Activated CD8-positive, alpha-beta T cell treated with anti-CD3 and anti-CD28 coated beads for 36 hours (primary cell): ENCODE data around the gene CAMTA1. TPM values are rescaled to one million over a fixed set of nuclear protein-coding genes. Genes with fewer than 3 reads are reported as not detected.

ENCODE experiments used
- ATAC-seq: fragments of 200-7000 bp; cut with Tn5 transposase; one replicate; pipeline ENCODE4 v1.10.0; 2021; ENCODE audit warnings: mild to moderate bottlenecking, moderate library complexity
- CTCF ChIA-PET: fragments of 350-600 bp; sonication (Branson Sonifier 250); formaldehyde crosslinking; loops from one replicate; lab custom pipeline; 2021; ENCODE audit warnings: antibody characterized with exemption; lab: Charles Lee
- POLR2A ChIA-PET: fragments of 350-600 bp; sonication (Branson Sonifier 250); formaldehyde crosslinking; loops from one replicate; lab custom pipeline; 2021; ENCODE audit warnings: antibody characterized with exemption; lab: Charles Lee
- DNase-seq: peaks from one replicate; pipeline ENCODE4 v3.0.0-alpha.2; 2020
- H3K27ac Mint-ChIP-seq: one replicate; pipeline ENCODE4 v1.8.0; 2021; ENCODE audit warnings: mild to moderate bottlenecking, mixed read lengths
- H3K27me3 Mint-ChIP-seq: one replicate; pipeline ENCODE4 v1.8.0; 2021; ENCODE audit warnings: mixed read lengths
- H3K36me3 Mint-ChIP-seq: one replicate; pipeline ENCODE4 v1.8.0; 2021; ENCODE audit warnings: low read depth, mixed read lengths
- H3K4me1 Mint-ChIP-seq: one replicate; pipeline ENCODE4 v1.8.0; 2021; ENCODE audit warnings: low read depth, mixed read lengths
- H3K4me3 Mint-ChIP-seq: one replicate; pipeline ENCODE4 v1.8.0; 2021; ENCODE audit warnings: mild to moderate bottlenecking, moderate library complexity, mixed read lengths
- H3K9me3 Mint-ChIP-seq: one replicate; pipeline ENCODE4 v1.8.0; 2021; ENCODE audit warnings: mixed read lengths
- intact Hi-C: fragments of 100-400 bp; cut with micrococcal nuclease; formaldehyde crosslinking; loops from one replicate; pipeline ENCODE4 v1.10.0; 2022
- total RNA-seq, 2 experiments: library from RNA; stranded (reverse); gene quantifications; one replicate each; pipeline ENCODE4 v1.2.3, GENCODE V29; 2021
- TF ChIP-seq, protein P1 (sequence below): fragments of 200-600 bp; IDR thresholded peaks from one replicate; pipeline ENCODE4 v1.8.0; 2022; ENCODE audit warnings: antibody characterized with exemption, mild to moderate bottlenecking

Gene CAMTA1
- total RNA-seq, 2 experiments from 2014 or later: 67.7 to 70.9 TPM

GRCh38 chr1:6800745-6801144, 15.5 kb downstream of the CAMTA1 start:
- intact Hi-C loops: no loop called here
- no peak overlapping the region for H3K27ac Mint-ChIP-seq
- peaks cover 1% of the 10 kb centered on the region for H3K36me3 Mint-ChIP-seq
- no peak overlapping the region for H3K4me3 Mint-ChIP-seq
- ATAC-seq (no peak), DNase-seq (no peak)
- H3K9me3 Mint-ChIP-seq: no peaks in the 10 kb centered on the region
- ChIA-PET CTCF (interaction anchor here (1.0 to 2.1 kb wide), 2 partner anchors 80 to 89 kb away, joined by 4 to 8 read pairs; no protein-coding TSS in a partner anchor), POLR2A (interaction anchor here (0.7 kb wide), 1 partner anchor 31 kb away, joined by 3 read pairs; no protein-coding TSS in a partner anchor)
- peaks cover 48% of the 10 kb centered on the region for H3K4me1 Mint-ChIP-seq
- TF ChIP-seq, protein P1, sequence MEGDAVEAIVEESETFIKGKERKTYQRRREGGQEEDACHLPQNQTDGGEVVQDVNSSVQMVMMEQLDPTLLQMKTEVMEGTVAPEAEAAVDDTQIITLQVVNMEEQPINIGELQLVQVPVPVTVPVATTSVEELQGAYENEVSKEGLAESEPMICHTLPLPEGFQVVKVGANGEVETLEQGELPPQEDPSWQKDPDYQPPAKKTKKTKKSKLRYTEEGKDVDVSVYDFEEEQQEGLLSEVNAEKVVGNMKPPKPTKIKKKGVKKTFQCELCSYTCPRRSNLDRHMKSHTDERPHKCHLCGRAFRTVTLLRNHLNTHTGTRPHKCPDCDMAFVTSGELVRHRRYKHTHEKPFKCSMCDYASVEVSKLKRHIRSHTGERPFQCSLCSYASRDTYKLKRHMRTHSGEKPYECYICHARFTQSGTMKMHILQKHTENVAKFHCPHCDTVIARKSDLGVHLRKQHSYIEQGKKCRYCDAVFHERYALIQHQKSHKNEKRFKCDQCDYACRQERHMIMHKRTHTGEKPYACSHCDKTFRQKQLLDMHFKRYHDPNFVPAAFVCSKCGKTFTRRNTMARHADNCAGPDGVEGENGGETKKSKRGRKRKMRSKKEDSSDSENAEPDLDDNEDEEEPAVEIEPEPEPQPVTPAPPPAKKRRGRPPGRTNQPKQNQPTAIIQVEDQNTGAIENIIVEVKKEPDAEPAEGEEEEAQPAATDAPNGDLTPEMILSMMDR: no peak
- H3K27me3 Mint-ChIP-seq: no peaks in the 10 kb centered on the region

DNA sequence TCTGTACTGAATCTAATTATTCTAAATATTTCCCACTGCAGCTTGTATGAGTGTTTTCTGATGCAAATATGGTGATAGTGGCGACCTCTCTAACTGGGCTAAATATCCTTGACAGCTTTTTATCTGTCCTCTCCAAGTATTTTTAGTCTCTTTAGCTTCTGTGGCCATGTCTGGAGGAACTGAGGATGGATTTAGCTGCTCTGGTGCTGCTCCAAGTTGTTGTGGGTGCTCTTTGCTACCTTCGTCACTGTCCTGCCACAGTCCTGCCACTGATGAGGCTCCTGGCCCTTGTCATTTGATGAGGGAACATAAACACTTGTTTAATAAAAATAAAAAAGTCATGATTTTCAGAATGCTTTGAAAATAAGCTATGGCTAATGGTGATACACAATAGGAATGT, 15.9 kb downstream of the CAMTA1 start:
- CTCF ChIA-PET: interaction anchor here (1.0 to 2.1 kb wide), 3 partner anchors 80 to 128 kb away, joined by 4 to 8 read pairs (median 4); no protein-coding TSS in a partner anchor
- intact Hi-C loops: no loop called here
- DNase-seq: no peak
- Mint-ChIP-seq H3K27me3 (no peaks in the 10 kb centered on the region), H3K4me3 (no peak overlapping the region), H3K27ac (no peak overlapping the region), H3K9me3 (no peaks in the 10 kb centered on the region), H3K36me3 (peaks cover 1% of the 10 kb centered on the region), H3K4me1 (peaks cover 51% of the 10 kb centered on the region)
- TF ChIP-seq, protein P1: no peak
- POLR2A ChIA-PET: interaction anchor here (0.7 kb wide), 1 partner anchor 32 kb away, joined by 3 read pairs; no protein-coding TSS in a partner anchor
- no peak for ATAC-seq

DNA sequence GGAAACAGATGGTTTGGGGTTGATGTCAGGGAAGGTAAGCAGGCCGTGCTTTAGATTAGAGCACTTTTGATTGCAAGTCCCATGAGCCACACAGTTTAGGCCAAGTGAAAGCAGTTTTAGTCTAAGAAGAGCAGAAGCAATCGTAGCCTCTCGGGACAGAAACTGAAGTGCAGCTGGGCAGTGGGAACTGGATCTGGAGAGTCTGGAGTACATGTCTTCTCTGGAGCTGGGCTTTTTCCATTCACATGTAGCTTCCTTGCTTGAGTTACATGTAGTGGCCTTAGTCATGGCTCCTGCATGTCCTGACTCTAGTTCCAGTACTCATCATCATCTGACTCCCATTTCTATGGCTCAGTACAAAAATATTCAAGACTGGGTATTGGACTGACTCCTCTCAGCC, 16.7 kb downstream of the CAMTA1 start:
- H3K4me1 Mint-ChIP-seq: peaks cover 54% of the 10 kb centered on the region
- H3K27me3 Mint-ChIP-seq: no peaks in the 10 kb centered on the region
- TF ChIP-seq, protein P1: no peak
- ChIA-PET POLR2A (no interaction called here), CTCF (interaction anchor here (0.9 to 2.1 kb wide), 4 partner anchors 43 to 129 kb away, joined by 3 to 8 read pairs (median 4); no protein-coding TSS in a partner anchor)
- no peak overlapping the region for H3K27ac Mint-ChIP-seq
- intact Hi-C loops: no loop called here
- ATAC-seq (no peak), DNase-seq (no peak)
- H3K4me3 Mint-ChIP-seq: no peak overlapping the region
- H3K9me3 Mint-ChIP-seq: no peaks in the 10 kb centered on the region
- H3K36me3 Mint-ChIP-seq: peaks cover 1% of the 10 kb centered on the region

DNA sequence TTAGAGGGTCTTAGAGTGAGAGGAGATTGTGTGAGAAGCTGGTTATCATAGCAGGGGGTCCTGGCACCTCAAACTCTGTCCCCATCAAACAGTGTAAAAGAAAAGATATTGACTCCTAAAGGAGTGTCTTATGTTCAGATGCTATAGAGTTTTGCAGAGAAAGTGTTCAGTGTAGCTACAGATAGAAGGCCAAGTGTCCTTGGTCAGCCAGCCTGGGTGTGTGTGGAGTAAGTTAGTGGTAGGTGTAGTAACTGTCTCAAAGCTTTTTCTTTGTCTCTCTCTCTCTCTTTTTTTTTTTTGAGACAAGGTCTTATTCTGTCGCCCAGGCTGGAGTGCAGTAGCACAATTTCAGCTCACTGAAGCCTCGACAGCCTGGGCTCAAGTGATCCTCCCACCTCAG, 17.2 kb downstream of the CAMTA1 start:
- Mint-ChIP-seq H3K27ac (no peak overlapping the region), H3K4me1 (peaks cover 52% of the 10 kb centered on the region), H3K9me3 (no peaks in the 10 kb centered on the region), H3K27me3 (no peaks in the 10 kb centered on the region), H3K36me3 (no peaks in the 10 kb centered on the region), H3K4me3 (no peak overlapping the region)
- ChIA-PET CTCF (interaction anchor here (0.9 to 2.1 kb wide), 2 partner anchors 42 to 88 kb away, joined by 3 to 8 read pairs; no protein-coding TSS in a partner anchor), POLR2A (interaction anchor here (0.7 kb wide), 1 partner anchor 14 kb away, joined by 3 read pairs; no protein-coding TSS in a partner anchor)
- DNase-seq (no peak), ATAC-seq (no peak)
- intact Hi-C loops: no loop called here
- TF ChIP-seq, protein P1: no peak

DNA sequence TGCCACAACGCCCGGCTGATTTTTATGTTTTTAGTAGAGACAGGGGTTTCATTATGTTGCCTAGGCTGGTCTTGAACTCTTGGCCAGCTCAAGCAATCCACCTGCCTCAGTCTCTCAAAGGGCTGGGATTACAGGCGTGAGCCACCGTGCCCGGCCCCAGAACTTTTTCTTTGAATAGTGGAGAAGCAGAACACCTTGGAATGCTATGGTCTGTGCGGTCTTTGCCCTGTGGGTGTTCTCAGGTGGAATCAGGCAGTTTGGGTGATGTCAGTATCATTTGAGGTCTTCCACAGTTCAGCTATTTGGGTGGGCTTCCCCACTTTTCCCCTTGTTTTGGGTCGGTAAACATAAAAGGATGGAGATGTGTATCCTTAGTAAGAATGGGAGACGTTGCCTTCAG, 17.6 kb downstream of the CAMTA1 start:
- intact Hi-C loops: no loop called here
- Mint-ChIP-seq H3K27me3 (no peaks in the 10 kb centered on the region), H3K27ac (no peak overlapping the region), H3K9me3 (no peaks in the 10 kb centered on the region), H3K36me3 (no peaks in the 10 kb centered on the region), H3K4me1 (peaks cover 52% of the 10 kb centered on the region), H3K4me3 (no peak overlapping the region)
- POLR2A ChIA-PET: interaction anchor here (0.7 to 1.0 kb wide), 2 partner anchors 14 to 18 kb away, joined by 3 to 4 read pairs; partner anchors contain the start of gene CAMTA1
- DNase-seq: no peak
- no peak for ATAC-seq
- CTCF ChIA-PET: interaction anchor here (0.9 to 1.5 kb wide), 2 partner anchors 8 to 42 kb away, joined by 3 read pairs; no protein-coding TSS in a partner anchor
- TF ChIP-seq, protein P1: no peak
